Measurements from ENCODE around the gene PRPF6. TPM values are rescaled to one million over a fixed set of nuclear protein-coding genes. Genes with fewer than 3 reads are reported as not detected.

Gene PRPF6
- total and polyA plus RNA-seq, 2 of the 13 experiments (the other 11 are each of a cell fraction or from before 2014, with no cell fraction given) = 63.7 to 101 TPM

DNA sequence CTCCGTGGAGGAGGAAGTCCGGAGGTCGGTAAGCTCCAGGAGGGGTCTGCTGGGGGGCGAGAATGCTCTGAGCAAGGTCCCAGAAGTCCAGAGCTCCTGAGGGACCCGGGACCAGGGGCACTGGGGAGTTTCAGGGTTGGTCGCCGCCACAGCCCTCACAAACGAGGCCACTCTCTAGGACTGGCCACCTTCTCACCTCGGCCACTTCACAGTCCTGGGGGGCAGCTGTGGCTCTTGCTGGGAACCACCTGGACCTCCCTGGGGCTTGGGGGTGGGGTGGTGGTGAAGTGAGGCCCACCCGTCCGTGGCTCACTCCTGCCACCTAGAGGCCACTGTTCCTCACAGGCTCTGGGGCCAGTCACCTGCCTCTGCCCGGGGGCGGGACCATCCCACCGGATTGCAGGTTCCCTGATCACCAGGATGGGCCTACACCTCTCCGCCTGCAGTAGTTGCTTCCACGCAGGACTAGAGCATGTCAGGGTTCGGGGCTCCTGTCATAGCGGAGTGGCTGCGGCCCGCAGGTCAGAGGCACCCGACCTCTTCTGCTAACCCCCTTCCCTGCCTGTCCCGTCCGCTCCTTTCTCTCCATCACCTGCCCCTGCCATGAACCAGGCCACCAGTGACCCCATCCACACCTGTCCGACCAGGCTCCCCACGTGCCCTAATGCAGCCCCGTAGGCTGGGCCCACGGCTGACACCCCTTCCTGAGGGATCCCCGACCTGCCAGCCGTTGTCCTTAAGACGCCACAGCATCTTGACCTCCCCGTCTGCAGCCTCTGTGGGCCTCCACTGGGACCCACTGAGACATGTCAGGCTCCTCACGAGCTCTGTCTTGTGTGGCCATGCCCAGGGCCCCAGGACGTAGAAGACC lies 76.9 kb downstream of the PRPF6 start (continued):
- TF ChIP-seq, protein P1, sequence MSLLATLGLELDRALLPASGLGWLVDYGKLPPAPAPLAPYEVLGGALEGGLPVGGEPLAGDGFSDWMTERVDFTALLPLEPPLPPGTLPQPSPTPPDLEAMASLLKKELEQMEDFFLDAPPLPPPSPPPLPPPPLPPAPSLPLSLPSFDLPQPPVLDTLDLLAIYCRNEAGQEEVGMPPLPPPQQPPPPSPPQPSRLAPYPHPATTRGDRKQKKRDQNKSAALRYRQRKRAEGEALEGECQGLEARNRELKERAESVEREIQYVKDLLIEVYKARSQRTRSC (CRISPR knock-in tag; IDR thresholded peaks at IDR 0.05; ENCODE audit: low read depth) = 0 out of 2 replicates have a peak, but pooled peaks have one; percentile 87
- TF ChIP-seq ZNF546 (CRISPR knock-in tag; conservative IDR thresholded peaks at IDR 0.05) = no peak; the same call in 1 of the 2 replicates
- TF ChIP-seq, protein P2, sequence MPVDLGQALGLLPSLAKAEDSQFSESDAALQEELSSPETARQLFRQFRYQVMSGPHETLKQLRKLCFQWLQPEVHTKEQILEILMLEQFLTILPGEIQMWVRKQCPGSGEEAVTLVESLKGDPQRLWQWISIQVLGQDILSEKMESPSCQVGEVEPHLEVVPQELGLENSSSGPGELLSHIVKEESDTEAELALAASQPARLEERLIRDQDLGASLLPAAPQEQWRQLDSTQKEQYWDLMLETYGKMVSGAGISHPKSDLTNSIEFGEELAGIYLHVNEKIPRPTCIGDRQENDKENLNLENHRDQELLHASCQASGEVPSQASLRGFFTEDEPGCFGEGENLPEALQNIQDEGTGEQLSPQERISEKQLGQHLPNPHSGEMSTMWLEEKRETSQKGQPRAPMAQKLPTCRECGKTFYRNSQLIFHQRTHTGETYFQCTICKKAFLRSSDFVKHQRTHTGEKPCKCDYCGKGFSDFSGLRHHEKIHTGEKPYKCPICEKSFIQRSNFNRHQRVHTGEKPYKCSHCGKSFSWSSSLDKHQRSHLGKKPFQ (CRISPR knock-in tag; IDR thresholded peaks at IDR 0.05; ENCODE audit: insufficient replicate concordance) = no peak
- TF ChIP-seq ZNF567 (CRISPR knock-in tag; IDR thresholded peaks at IDR 0.05; ENCODE audit: borderline replicate concordance) = no peak
- TF ChIP-seq, protein P3, sequence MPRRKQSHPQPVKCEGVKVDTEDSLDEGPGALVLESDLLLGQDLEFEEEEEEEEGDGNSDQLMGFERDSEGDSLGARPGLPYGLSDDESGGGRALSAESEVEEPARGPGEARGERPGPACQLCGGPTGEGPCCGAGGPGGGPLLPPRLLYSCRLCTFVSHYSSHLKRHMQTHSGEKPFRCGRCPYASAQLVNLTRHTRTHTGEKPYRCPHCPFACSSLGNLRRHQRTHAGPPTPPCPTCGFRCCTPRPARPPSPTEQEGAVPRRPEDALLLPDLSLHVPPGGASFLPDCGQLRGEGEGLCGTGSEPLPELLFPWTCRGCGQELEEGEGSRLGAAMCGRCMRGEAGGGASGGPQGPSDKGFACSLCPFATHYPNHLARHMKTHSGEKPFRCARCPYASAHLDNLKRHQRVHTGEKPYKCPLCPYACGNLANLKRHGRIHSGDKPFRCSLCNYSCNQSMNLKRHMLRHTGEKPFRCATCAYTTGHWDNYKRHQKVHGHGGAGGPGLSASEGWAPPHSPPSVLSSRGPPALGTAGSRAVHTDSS (CRISPR knock-in tag; conservative IDR thresholded peaks at IDR 0.05) = peak; percentile 93; the same call in 1 of the 2 replicates
- TF ChIP-seq, protein P4, sequence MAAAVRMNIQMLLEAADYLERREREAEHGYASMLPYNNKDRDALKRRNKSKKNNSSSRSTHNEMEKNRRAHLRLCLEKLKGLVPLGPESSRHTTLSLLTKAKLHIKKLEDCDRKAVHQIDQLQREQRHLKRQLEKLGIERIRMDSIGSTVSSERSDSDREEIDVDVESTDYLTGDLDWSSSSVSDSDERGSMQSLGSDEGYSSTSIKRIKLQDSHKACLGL (CRISPR knock-in tag; IDR thresholded peaks at IDR 0.05) = no peak; the same call in 1 of the 2 replicates
- TF ChIP-seq PHF20 (CRISPR knock-in tag; IDR thresholded peaks at IDR 0.05) = peak; percentile 55; the same call in 1 of the 2 replicates
- TF ChIP-seq, protein P5, sequence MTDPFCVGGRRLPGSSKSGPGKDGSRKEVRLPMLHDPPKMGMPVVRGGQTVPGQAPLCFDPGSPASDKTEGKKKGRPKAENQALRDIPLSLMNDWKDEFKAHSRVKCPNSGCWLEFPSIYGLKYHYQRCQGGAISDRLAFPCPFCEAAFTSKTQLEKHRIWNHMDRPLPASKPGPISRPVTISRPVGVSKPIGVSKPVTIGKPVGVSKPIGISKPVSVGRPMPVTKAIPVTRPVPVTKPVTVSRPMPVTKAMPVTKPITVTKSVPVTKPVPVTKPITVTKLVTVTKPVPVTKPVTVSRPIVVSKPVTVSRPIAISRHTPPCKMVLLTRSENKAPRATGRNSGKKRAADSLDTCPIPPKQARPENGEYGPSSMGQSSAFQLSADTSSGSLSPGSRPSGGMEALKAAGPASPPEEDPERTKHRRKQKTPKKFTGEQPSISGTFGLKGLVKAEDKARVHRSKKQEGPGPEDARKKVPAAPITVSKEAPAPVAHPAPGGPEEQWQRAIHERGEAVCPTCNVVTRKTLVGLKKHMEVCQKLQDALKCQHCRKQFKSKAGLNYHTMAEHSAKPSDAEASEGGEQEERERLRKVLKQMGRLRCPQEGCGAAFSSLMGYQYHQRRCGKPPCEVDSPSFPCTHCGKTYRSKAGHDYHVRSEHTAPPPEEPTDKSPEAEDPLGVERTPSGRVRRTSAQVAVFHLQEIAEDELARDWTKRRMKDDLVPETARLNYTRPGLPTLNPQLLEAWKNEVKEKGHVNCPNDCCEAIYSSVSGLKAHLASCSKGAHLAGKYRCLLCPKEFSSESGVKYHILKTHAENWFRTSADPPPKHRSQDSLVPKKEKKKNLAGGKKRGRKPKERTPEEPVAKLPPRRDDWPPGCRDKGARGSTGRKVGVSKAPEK (CRISPR knock-in tag; IDR thresholded peaks at IDR 0.05; ENCODE audit: borderline replicate concordance) = 0 out of 2 replicates have a peak, but pooled peaks have one; percentile 21
- TF ChIP-seq, protein P6, sequence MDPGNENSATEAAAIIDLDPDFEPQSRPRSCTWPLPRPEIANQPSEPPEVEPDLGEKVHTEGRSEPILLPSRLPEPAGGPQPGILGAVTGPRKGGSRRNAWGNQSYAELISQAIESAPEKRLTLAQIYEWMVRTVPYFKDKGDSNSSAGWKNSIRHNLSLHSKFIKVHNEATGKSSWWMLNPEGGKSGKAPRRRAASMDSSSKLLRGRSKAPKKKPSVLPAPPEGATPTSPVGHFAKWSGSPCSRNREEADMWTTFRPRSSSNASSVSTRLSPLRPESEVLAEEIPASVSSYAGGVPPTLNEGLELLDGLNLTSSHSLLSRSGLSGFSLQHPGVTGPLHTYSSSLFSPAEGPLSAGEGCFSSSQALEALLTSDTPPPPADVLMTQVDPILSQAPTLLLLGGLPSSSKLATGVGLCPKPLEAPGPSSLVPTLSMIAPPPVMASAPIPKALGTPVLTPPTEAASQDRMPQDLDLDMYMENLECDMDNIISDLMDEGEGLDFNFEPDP (CRISPR knock-in tag; conservative IDR thresholded peaks at IDR 0.05) = no peak
- TF ChIP-seq CCDC6 (CRISPR knock-in tag; IDR thresholded peaks at IDR 0.05) = no peak
- no peak for TF ChIP-seq HOXA3 (CRISPR knock-in tag; IDR thresholded peaks at IDR 0.05)
- TF ChIP-seq YEATS2 (CRISPR knock-in tag; IDR thresholded peaks at IDR 0.05; ENCODE audit: borderline replicate concordance) = peak; percentile 26; the same call in 1 of the 2 replicates
- TF ChIP-seq POLR2AphosphoS2 (IDR thresholded peaks at IDR 0.05; ENCODE audit: low read depth, low read length) = no peak
- peak; percentile 99 for TF ChIP-seq KDM3A (CRISPR knock-in tag; IDR thresholded peaks at IDR 0.05; ENCODE audit: low read depth)
- TF ChIP-seq KLF16 (CRISPR knock-in tag; IDR thresholded peaks at IDR 0.05) = peak in 1 of 2 experiments; percentile 54; a peak in 1 of 4 replicates
- no peak for TF ChIP-seq CREB1 (IDR thresholded peaks at IDR 0.05)
- no peak for TF ChIP-seq CREB1 (CRISPR knock-in tag; IDR thresholded peaks at IDR 0.05)
- TF ChIP-seq ZNF225 (CRISPR knock-in tag; IDR thresholded peaks at IDR 0.05) = peak; percentile 27; the same call in 1 of the 2 replicates

Data from HepG2 (cell line).